Uterus (tissue), 2 donors: ENCODE results near the gene CDH13.

ENCODE experiments used
- CTCF ChIP-seq, 4 experiments: fragments of 200-600 bp in 2 of 4; fragments of 450-650 bp in 2 of 4; sonication (generic) in 2 of 4; IDR thresholded peaks; one replicate each; pipeline ENCODE4 v1.5.1; 2016 to 2019; ENCODE audit warnings: antibody characterized with exemption in 4 of 4, mild to moderate bottlenecking in 2 of 4, moderate library complexity in 1 of 4
- POLR2A ChIP-seq, 2 donors: fragments of 450-650 bp; IDR thresholded peaks; one replicate each; pipeline ENCODE4 v1.6.1; 2016; ENCODE audit warnings: antibody characterized with exemption in 2 of 2, mild to moderate bottlenecking in 1 of 2, moderate library complexity in 1 of 2

GRCh38 chr16:82636958-82637357, 10.2 kb downstream of the CDH13 start:
- TF ChIP-seq POLR2A (IDR thresholded peaks at IDR 0.05): no peak
- TF ChIP-seq CTCF (IDR thresholded peaks at IDR 0.05): no peak
